Right hindlimb (tissue), 1 donor: ENCODE results near the gene PRR35.

Source experiments
- DNase-seq: peaks from one replicate; pipeline ENCODE4 v3.0.0-alpha.2; 2018

The PRR35 gene

GRCh38 chr16:560204-560700, at the start of gene PRR35:
PRR35 (plus strand) TSS chr16:560394; CDS start chr16:563295, 2,901 bp downstream.
- no peak for DNase-seq

GRCh38 chr16:512802-513201, 47.4 kb upstream of the PRR35 start:
- no peak for DNase-seq

- no peak for DNase-seq
Measured at GRCh38 chr16:513950-514349, 46.2 kb upstream of the PRR35 start.

GRCh38 chr16:515175-515938, 44.8 kb upstream of the PRR35 start:
- DNase-seq, result no peak

- no peak for DNase-seq
Measured at GRCh38 chr16:515939-516226, 44.3 kb upstream of the PRR35 start.

GRCh38 chr16:516301-516700, 43.9 kb upstream of the PRR35 start:
- no peak for DNase-seq

- DNase-seq, result no peak
Measured at GRCh38 chr16:518858-519257, 41.3 kb upstream of the PRR35 start.

- no peak for DNase-seq
Measured at GRCh38 chr16:519425-519824, 40.8 kb upstream of the PRR35 start.

- DNase-seq, result no peak
Measured at GRCh38 chr16:519841-520687, 40.1 kb upstream of the PRR35 start.

GRCh38 chr16:520847-521246, 39.3 kb upstream of the PRR35 start:
- DNase-seq, result no peak

GRCh38 chr16:521381-522210, 38.6 kb upstream of the PRR35 start:
- no peak for DNase-seq

GRCh38 chr16:522320-523096, 37.7 kb upstream of the PRR35 start:
- no peak for DNase-seq

- DNase-seq, result no peak
Measured at GRCh38 chr16:523097-523741, 37.0 kb upstream of the PRR35 start.

- DNase-seq, result peak; percentile 23
Measured at GRCh38 chr16:524274-525040, 35.7 kb upstream of the PRR35 start.

GRCh38 chr16:525123-525519, 35.1 kb upstream of the PRR35 start:
- DNase-seq, result no peak

GRCh38 chr16:525520-526180, 34.5 kb upstream of the PRR35 start:
- DNase-seq, result no peak

- DNase-seq, result peak; percentile 72
Measured at GRCh38 chr16:526181-527014, 33.8 kb upstream of the PRR35 start.

- DNase-seq, result peak; percentile 93
Measured at GRCh38 chr16:527015-527903, 32.9 kb upstream of the PRR35 start, which contains the start of gene CAPN15. CAPN15 (plus strand) TSS chr16:527712; CDS start chr16:546839, 19,127 bp downstream.
